Measurements from ENCODE around the gene SMIM35. TPM values are rescaled to one million over a fixed set of nuclear protein-coding genes. Genes with fewer than 3 reads are reported as not detected.

The SMIM35 gene
- total and polyA plus RNA-seq, 11 donors: 0.21 TPM; not detected in 10

DNA sequence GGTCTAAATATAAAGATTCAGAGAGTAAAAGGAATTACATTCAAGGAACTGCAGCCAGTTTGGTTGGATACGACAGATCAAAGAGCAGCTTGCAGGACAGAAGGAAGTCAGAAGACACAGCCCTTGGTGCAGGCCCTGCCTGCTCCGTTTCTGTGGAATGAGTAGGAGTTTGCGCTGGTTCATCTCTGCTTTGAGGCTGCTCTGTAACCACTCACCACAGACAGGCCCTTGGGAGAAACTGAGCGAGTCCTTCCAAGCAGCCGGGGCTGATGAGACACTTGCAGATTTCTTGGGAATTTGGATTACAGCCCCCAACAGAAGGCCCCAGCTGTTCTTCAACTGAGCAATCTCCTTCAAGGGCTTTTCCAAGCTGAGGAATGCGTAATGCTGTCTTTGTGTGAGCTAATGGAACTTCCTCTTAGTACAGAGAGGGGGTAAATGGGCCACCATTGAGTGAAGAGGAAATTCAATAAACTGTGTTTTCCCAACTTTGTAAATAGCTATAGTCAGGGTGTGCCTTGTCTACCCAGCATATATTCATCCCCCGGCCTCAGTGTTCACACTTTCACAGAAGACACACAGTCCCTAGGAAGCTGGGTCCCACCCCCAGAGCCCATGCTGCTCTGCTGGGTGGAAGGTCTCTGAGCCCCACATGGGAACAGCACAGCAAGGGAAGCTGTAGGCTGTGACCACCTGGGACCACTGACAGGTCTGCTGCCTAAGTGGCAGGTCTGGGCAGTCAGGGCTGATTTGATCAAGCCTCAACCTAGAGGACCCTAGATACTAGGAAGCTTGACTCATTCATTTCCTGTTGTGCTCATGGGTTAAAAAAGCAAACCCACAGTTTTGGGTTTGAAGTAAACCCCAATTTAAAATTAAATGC lies 84.0 kb downstream of the SMIM35 start:
- Histone ChIP-seq H3K27me3 (no peaks in the 10 kb centered on the region), H3K9me3 (peaks cover 0 to 6% (median 0%) of the 10 kb centered on the region in 12 donors), H3K36me3 (peaks cover 0 to 25% (median 0%) of the 10 kb centered on the region in 9 donors), H3K4me1 (peaks cover 0 to 100% (median 5%) of the 10 kb centered on the region in 12 donors), H3K4me3 (no peak overlapping the region), H3K27ac (peak overlapping the region in 9 of 12 donors; percentile 55 to 91 (median 82))
- ATAC-seq (peak; percentile 74 to 93 (median 86)), DNase-seq (peak in 4 of 5 donors; percentile 82 to 86 (median 84))
- intact Hi-C loops (cut with DNase I): loop anchor here in 1 of 10 donors (2.0 kb wide), 1 partner anchor 50 kb away; no protein-coding TSS in a partner anchor
- no peak for TF ChIP-seq CTCF (IDR thresholded peaks at IDR 0.05)
- TF ChIP-seq POLR2A (IDR thresholded peaks at IDR 0.05): no peak
- WGBS, 4 donors: 51 to 65% (median 62%) methylated on average over 7 of the region's 7 CpGs

DNA sequence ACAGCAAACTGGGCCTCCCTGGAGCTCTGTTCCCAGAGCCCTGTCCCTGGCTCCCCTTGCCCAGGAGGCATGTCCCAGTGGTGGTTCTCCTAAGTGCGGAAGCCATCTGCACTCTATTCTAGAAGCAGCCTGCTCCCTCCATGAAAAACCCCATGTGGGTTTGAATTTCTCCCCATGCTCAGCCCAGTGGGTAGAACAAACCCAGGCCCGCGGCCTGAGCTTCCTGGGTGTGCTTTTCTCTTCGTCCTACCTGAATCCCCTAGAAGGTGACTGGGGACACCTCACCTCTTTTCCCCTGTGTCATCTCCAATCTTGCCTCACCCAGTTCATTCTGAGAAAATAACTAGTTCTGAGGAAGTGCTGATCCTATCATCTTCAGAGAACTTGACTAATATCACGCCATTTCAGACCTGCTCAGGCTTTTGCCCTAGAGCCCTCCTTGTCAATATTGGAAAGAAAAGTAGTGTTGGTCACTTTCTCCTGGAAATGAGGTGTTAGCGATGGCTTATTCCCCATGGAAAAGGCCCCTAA lies 84.7 kb downstream of the SMIM35 start:
- Histone ChIP-seq H3K27ac (peak overlapping the region in 9 of 12 donors; percentile 25 to 90 (median 75)), H3K36me3 (peaks cover 0 to 32% (median 0%) of the 10 kb centered on the region in 9 donors), H3K4me1 (peaks cover 0 to 100% (median 5%) of the 10 kb centered on the region in 12 donors), H3K27me3 (no peaks in the 10 kb centered on the region), H3K4me3 (no peak overlapping the region), H3K9me3 (peaks cover 0 to 6% (median 0%) of the 10 kb centered on the region in 12 donors)
- no peak for TF ChIP-seq POLR2A (IDR thresholded peaks at IDR 0.05)
- TF ChIP-seq CTCF (IDR thresholded peaks at IDR 0.05): no peak
- intact Hi-C loops (cut with DNase I): loop anchor here in 1 of 10 donors (2.0 kb wide), 1 partner anchor 51 kb away; no protein-coding TSS in a partner anchor
- 77 to 87% (median 83%) methylated on average over 6 of the region's 6 CpGs for WGBS, 4 donors
- ATAC-seq: no peak
- DNase-seq: no peak

DNA sequence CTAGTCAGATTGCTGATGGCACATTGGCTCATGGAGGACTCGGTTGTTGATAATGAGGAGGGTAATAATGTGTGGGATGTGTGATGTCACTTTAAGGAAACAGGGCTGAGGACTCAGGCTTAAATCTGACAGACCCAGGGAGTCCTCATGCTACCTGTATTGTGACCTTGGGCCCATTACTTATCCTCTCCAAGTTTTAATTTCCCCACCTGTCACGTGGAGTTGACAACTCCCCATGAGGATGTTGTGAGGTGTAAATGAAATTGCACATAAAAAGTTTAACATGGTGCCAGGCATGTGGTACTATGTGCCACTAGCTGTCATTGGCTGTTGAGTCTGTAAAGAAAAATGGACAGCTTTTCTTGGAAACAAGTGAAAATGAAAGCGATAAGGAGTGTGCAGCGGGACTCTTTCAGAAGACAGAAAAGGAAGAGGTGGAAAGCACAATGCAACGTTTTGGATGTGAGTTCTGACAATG lies 85.2 kb downstream of the SMIM35 start:
- H3K27ac ChIP-seq: peak overlapping the region in 9 of 12 donors; percentile 25 to 90 (median 75)
- H3K36me3 ChIP-seq: peaks cover 0 to 37% (median 0%) of the 10 kb centered on the region in 9 donors
- ATAC-seq (no peak), DNase-seq (no peak)
- TF ChIP-seq CTCF (IDR thresholded peaks at IDR 0.05) (no peak), POLR2A (IDR thresholded peaks at IDR 0.05) (no peak)
- peaks cover 0 to 98% (median 5%) of the 10 kb centered on the region in 12 donors for H3K4me1 ChIP-seq
- intact Hi-C loops (cut with DNase I): no loop called here
- peaks cover 0 to 6% (median 0%) of the 10 kb centered on the region in 12 donors for H3K9me3 ChIP-seq
- H3K27me3 ChIP-seq: no peaks in the 10 kb centered on the region
- no peak overlapping the region for H3K4me3 ChIP-seq
- WGBS, 4 donors: 76 to 82% (median 78%) methylated on average over 5 of the region's 5 CpGs

DNA sequence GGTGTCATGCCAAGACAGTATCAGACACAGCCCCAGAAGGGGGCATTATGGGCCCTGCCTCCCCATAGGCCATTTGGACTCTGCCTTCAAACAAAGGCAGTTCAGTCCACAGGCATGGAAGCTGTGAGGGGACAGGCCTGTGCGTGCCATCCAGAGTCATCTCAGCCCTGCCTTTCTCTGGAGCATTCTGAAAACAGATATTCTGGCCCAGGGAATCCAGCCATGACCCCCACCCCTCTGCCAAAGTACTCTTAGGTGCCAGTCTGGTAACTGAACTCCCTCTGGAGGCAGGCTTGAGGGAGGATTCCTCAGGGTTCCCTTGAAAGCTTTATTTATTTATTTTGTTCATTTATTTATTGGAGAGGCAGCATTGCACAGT lies 85.9 kb downstream of the SMIM35 start:
- peak overlapping the region in 1 of 12 donors; percentile 90 for H3K27ac ChIP-seq
- 83 to 100% (median 99%) methylated on average over 1 of the region's 1 CpG for WGBS, 4 donors
- peaks cover 0 to 44% (median 0%) of the 10 kb centered on the region in 9 donors for H3K36me3 ChIP-seq
- H3K9me3 ChIP-seq: peaks cover 0 to 6% (median 0%) of the 10 kb centered on the region in 12 donors
- DNase-seq (no peak), ATAC-seq (no peak)
- H3K4me1 ChIP-seq: peaks cover 0 to 98% (median 5%) of the 10 kb centered on the region in 12 donors
- no peak for TF ChIP-seq CTCF (IDR thresholded peaks at IDR 0.05)
- no peak for TF ChIP-seq POLR2A (IDR thresholded peaks at IDR 0.05)
- intact Hi-C loops (cut with DNase I): no loop called here
- H3K27me3 ChIP-seq: no peaks in the 10 kb centered on the region
- H3K4me3 ChIP-seq: no peak overlapping the region
